ENCODE results near the gene SLC16A3. TPM values are rescaled to one million over a fixed set of nuclear protein-coding genes. Genes with fewer than 3 reads are reported as not detected.

Gene SLC16A3
- total and polyA plus RNA-seq, 9 of the 15 experiments (the other 6 are each of a cell fraction or from before 2014, with no cell fraction given) = 0.11 to 5.4 (median 1.2) TPM; not detected in 2

- TF ChIP-seq ZNF232 (CRISPR knock-in tag; IDR thresholded peaks at IDR 0.05) = no peak
- no peak for TF ChIP-seq MIER1 (IDR thresholded peaks at IDR 0.05; ENCODE audit: low read depth)
- no peak for TF ChIP-seq POLR2B (IDR thresholded peaks at IDR 0.05; ENCODE audit: low read depth, partially characterized antibody)
- no peak for TF ChIP-seq ILK (tag; IDR thresholded peaks at IDR 0.05; ENCODE audit: borderline replicate concordance, low read depth)
- TF ChIP-seq BRD4 (IDR thresholded peaks at IDR 0.05) = no peak
- TF ChIP-seq KHSRP (IDR thresholded peaks at IDR 0.05) = no peak
- no peak for TF ChIP-seq ERF (CRISPR knock-in tag; IDR thresholded peaks at IDR 0.05)
- TF ChIP-seq XRCC5 (IDR thresholded peaks at IDR 0.05; ENCODE audit: low read depth, low read length) = no peak
- TF ChIP-seq NEUROD1 (IDR thresholded peaks at IDR 0.05; ENCODE audit: borderline replicate concordance, low read depth, low read length, partially characterized antibody) = no peak
- no peak for TF ChIP-seq ZNF224 (CRISPR knock-in tag; IDR thresholded peaks at IDR 0.05)
- peak; percentile 75 for TF ChIP-seq ZFX (CRISPR knock-in tag; IDR thresholded peaks at IDR 0.05)
- no peak for TF ChIP-seq ZNF785 (CRISPR knock-in tag; IDR thresholded peaks at IDR 0.05)
- no peak for TF ChIP-seq CHCHD3 (CRISPR knock-in tag; IDR thresholded peaks at IDR 0.05)
- TF ChIP-seq MNT (conservative IDR thresholded peaks at IDR 0.05) = peak; percentile 19 to 36; a peak in 1 of 4 replicates
- TF ChIP-seq GTF2E2 (tag; IDR thresholded peaks at IDR 0.05) = no peak
- TF ChIP-seq FOXA3 (CRISPR knock-in tag; conservative IDR thresholded peaks at IDR 0.05 in 1 of 2, IDR thresholded peaks at IDR 0.05 in 1 of 2) = no peak
- TF ChIP-seq OTX1 (CRISPR knock-in tag; IDR thresholded peaks at IDR 0.05) = no peak
- TF ChIP-seq MLLT1 (IDR thresholded peaks at IDR 0.05) = 0 out of 4 replicates have a peak, but pooled peaks of 1 of the 2 experiments have one; percentile 45
- no peak for TF ChIP-seq CCAR2 (IDR thresholded peaks at IDR 0.05; ENCODE audit: low read depth, low read length)
- TF ChIP-seq ZNF717 (CRISPR knock-in tag; IDR thresholded peaks at IDR 0.05) = no peak
- TF ChIP-seq CBX2 (IDR thresholded peaks at IDR 0.05; ENCODE audit: insufficient read depth, low read length, poor library complexity, severe bottlenecking) = no peak
- TF ChIP-seq POLR2AphosphoS2 (IDR thresholded peaks at IDR 0.05; ENCODE audit: low read length) = no peak
- TF ChIP-seq ZBTB26 (CRISPR knock-in tag; IDR thresholded peaks at IDR 0.05) = no peak
- TF ChIP-seq NFIC (IDR thresholded peaks at IDR 0.05) = peak; percentile 86
- no peak for TF ChIP-seq ZZZ3 (IDR thresholded peaks at IDR 0.05)
- 0 out of 2 replicates have a peak, but pooled peaks have one; percentile 24 for TF ChIP-seq CREB1 (IDR thresholded peaks at IDR 0.05)
- TF ChIP-seq CREB1 (CRISPR knock-in tag; IDR thresholded peaks at IDR 0.05) = peak; percentile 64; the same call in 1 of the 2 replicates
Observed at GRCh38 chr17:82236142-82236971, 7.5 kb downstream of the SLC16A3 start (continued).
